Parathyroid adenoma (tissue), 2 donors: Measurements from ENCODE around the gene C9orf40.
A peak's percentile ranks its signal among the peaks of the same experiment; 100 is the strongest.

Experiments used
- H2AFZ ChIP-seq: fragments of 300-600 bp; sonication (generic); one replicate; pipeline ENCODE4 v1.7.0; 2017; ENCODE audit warnings: antibody characterized with exemption, mild to moderate bottlenecking
- H3K27ac ChIP-seq: fragments of 300-600 bp; sonication (generic); one replicate; pipeline ENCODE4 v1.7.0; 2017
- H3K27me3 ChIP-seq: fragments of 300-600 bp; sonication (generic); one replicate; pipeline ENCODE4 v1.7.0; 2017; ENCODE audit warnings: low read length; ENCODE audit not compliant: control insufficient read depth, insufficient read depth
- H3K36me3 ChIP-seq: fragments of 300-600 bp; sonication (generic); one replicate; pipeline ENCODE4 v1.7.0; 2017; ENCODE audit warnings: low read length; ENCODE audit not compliant: control insufficient read depth, insufficient read depth
- H3K4me1 ChIP-seq: fragments of 300-600 bp; sonication (generic); one replicate; pipeline ENCODE4 v1.7.0; 2017; ENCODE audit warnings: control low read depth
- H3K4me2 ChIP-seq: fragments of 300-600 bp; sonication (generic); one replicate; pipeline ENCODE4 v1.7.0; 2017; ENCODE audit warnings: low read length
- H3K4me3 ChIP-seq: fragments of 300-600 bp; sonication (generic); one replicate; pipeline ENCODE4 v1.7.0; 2017; ENCODE audit warnings: low read depth, low read length
- H3K79me2 ChIP-seq: fragments of 300-600 bp; sonication (generic); one replicate; pipeline ENCODE4 v1.7.0; 2017; ENCODE audit warnings: control low read depth
- H3K9ac ChIP-seq: fragments of 300-600 bp; sonication (generic); one replicate; pipeline ENCODE4 v1.7.0; 2017; ENCODE audit warnings: mild to moderate bottlenecking
- H3K9me3 ChIP-seq: fragments of 300-600 bp; sonication (generic); one replicate; pipeline ENCODE4 v1.7.0; 2017; ENCODE audit warnings: low read length; ENCODE audit not compliant: control insufficient read depth
- CTCF ChIP-seq: fragments of 300-600 bp; sonication (generic); IDR thresholded peaks from one replicate; pipeline ENCODE4 v1.7.0; 2017; ENCODE audit warnings: antibody characterized with exemption, mild to moderate bottlenecking
- donor health status: primary hyperparathyroidism.

The C9orf40 gene

GRCh38 chr9:74952201-74953151 lies at the start of gene C9orf40:
Gene C9orf40, minus strand, starts transcription at chr9:74952912. Its CDS starts 301 bp downstream, at chr9:74952611.
- no peaks in the 10 kb centered on the region for H3K9me3 ChIP-seq
- H3K27ac ChIP-seq: peak within 1 kb of the TSS; percentile 84
- TF ChIP-seq CTCF: peak; percentile 69
- H3K9ac ChIP-seq: peak within 1 kb of the TSS; percentile 87
- H3K4me3 ChIP-seq: peak within 1 kb of the TSS; percentile 72
- no peaks in the 10 kb centered on the region for H3K79me2 ChIP-seq
- H3K27me3 ChIP-seq: no peaks in the 10 kb centered on the region
- no peaks in the 10 kb centered on the region for H3K36me3 ChIP-seq
- no peaks in the 10 kb centered on the region for H3K4me1 ChIP-seq
- peak within 1 kb of the TSS; percentile 88 for H3K4me2 ChIP-seq
- peak within 1 kb of the TSS; percentile 99 for H2AFZ ChIP-seq

- H3K4me1 ChIP-seq: no peaks in the 10 kb centered on the region
- TF ChIP-seq CTCF: peak; percentile 58
- H3K36me3 ChIP-seq: no peaks in the 10 kb centered on the region
- no peaks in the 10 kb centered on the region for H3K27me3 ChIP-seq
- peak overlapping the region; percentile 22 for H2AFZ ChIP-seq
- H3K9ac ChIP-seq: no peak overlapping the region
- H3K27ac ChIP-seq: no peak overlapping the region
- H3K4me2 ChIP-seq: no peak overlapping the region
- no peaks in the 10 kb centered on the region for H3K79me2 ChIP-seq
- no peaks in the 10 kb centered on the region for H3K9me3 ChIP-seq
- H3K4me3 ChIP-seq: no peak overlapping the region
These were observed 49.2 kb upstream of the C9orf40 start for GRCh38 chr9:75001719-75002421.

- H3K9me3 ChIP-seq: no peaks in the 10 kb centered on the region
- H3K9ac ChIP-seq: no peak overlapping the region
- no peak overlapping the region for H3K4me2 ChIP-seq
- H3K27me3 ChIP-seq: no peaks in the 10 kb centered on the region
- no peak overlapping the region for H3K27ac ChIP-seq
- no peak overlapping the region for H3K4me3 ChIP-seq
- no peak overlapping the region for H2AFZ ChIP-seq
- no peaks in the 10 kb centered on the region for H3K36me3 ChIP-seq
- TF ChIP-seq CTCF: no peak
- no peaks in the 10 kb centered on the region for H3K4me1 ChIP-seq
- no peaks in the 10 kb centered on the region for H3K79me2 ChIP-seq
These were observed 48.1 kb upstream of the C9orf40 start for GRCh38 chr9:75000835-75001234.

GRCh38 chr9:74985041-74985440 lies 32.3 kb upstream of the C9orf40 start:
- H3K4me1 ChIP-seq: no peaks in the 10 kb centered on the region
- no peak overlapping the region for H2AFZ ChIP-seq
- no peak overlapping the region for H3K9ac ChIP-seq
- H3K79me2 ChIP-seq: no peaks in the 10 kb centered on the region
- H3K36me3 ChIP-seq: no peaks in the 10 kb centered on the region
- TF ChIP-seq CTCF: no peak
- no peak overlapping the region for H3K27ac ChIP-seq
- no peaks in the 10 kb centered on the region for H3K27me3 ChIP-seq
- H3K4me3 ChIP-seq: no peak overlapping the region
- no peaks in the 10 kb centered on the region for H3K9me3 ChIP-seq
- H3K4me2 ChIP-seq: no peak overlapping the region
